Measurements from ENCODE around the gene TACR1. TPM values are rescaled to one million over a fixed set of nuclear protein-coding genes. Genes with fewer than 3 reads are reported as not detected.
"Not testable (repeated sequence)": the region's sequence is repeated elsewhere in the genome, so short reads cannot be mapped to it uniquely, and the experiment has no call there.

TACR1 gene
- total RNA-seq, 1 experiment from 2014 or later: not detected

- H3K4me2 ChIP-seq: no peak overlapping the region
- H2AFZ ChIP-seq: no peak overlapping the region
- no peaks in the 10 kb centered on the region for H3K27me3 ChIP-seq (ENCODE audit: insufficient read depth, low read depth)
- no peaks in the 10 kb centered on the region for H3K4me1 ChIP-seq (replicated peaks; ENCODE audit: insufficient read depth)
- no peak overlapping the region for H3K4me3 ChIP-seq
- ChIA-PET CTCF (no interaction called here), POLR2A (ENCODE audit: unreplicated experiment) (no interaction called here)
- no peaks in the 10 kb centered on the region for H4K20me1 ChIP-seq (ENCODE audit: insufficient read depth)
- TF ChIP-seq CTCF (conservative IDR thresholded peaks at IDR 0.05) (no peak), EZH2 (IDR thresholded peaks at IDR 0.05; ENCODE audit: low read depth) (no peak)
- H3F3A ChIP-seq (ENCODE audit: insufficient read depth, low read depth): no peaks in the 10 kb centered on the region
- no peak overlapping the region for H3K27ac ChIP-seq
- H3K36me3 ChIP-seq (ENCODE audit: low read depth): no peaks in the 10 kb centered on the region
- no peaks in the 10 kb centered on the region for H3K9me2 ChIP-seq (ENCODE audit: insufficient read depth)
- no peak for DNase-seq
- BruUV-seq (replicated peaks): no TSS peak
- H3K9me3 ChIP-seq (ENCODE audit: insufficient read depth, low read depth): no peaks in the 10 kb centered on the region
- intact Hi-C loops (cut with micrococcal nuclease; ENCODE audit: unreplicated experiment): no loop called here
- H3K79me2 ChIP-seq (ENCODE audit: low read depth): no peaks in the 10 kb centered on the region
These were observed 25.6 kb downstream of the TACR1 start for GRCh38 chr2:75173740-75174139.

DNA sequence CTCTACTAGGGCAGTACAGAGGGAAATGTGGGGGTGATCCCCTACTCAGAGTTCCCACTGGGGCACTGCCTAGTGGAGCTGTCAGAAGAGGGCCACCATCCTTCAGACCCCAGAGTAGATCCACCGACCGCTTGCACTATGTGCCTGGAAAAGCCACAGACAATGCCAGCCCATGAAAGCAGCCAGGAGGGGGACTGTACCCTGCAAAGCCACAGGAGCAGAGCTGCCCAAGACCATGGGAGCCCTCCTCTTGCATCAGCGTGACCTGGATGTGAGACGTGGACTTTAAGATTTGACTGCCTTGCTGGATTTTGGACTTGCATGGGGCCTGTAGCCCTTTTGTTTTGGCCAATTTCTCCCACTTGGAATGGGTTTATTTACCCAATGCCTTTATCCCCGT lies 27.9 kb downstream of the TACR1 start:
- H3F3A ChIP-seq (ENCODE audit: insufficient read depth, low read depth); H3K27ac ChIP-seq; H3K36me3 ChIP-seq (ENCODE audit: low read depth); H4K20me1 ChIP-seq (ENCODE audit: insufficient read depth); H3K9me2 ChIP-seq (ENCODE audit: insufficient read depth); H3K4me3 ChIP-seq; H3K79me2 ChIP-seq (ENCODE audit: low read depth); BruUV-seq (replicated peaks); H3K27me3 ChIP-seq (ENCODE audit: insufficient read depth, low read depth); H3K4me1 ChIP-seq (replicated peaks; ENCODE audit: insufficient read depth); H3K4me2 ChIP-seq; POLR2A ChIA-PET (ENCODE audit: unreplicated experiment); H2AFZ ChIP-seq; DNase-seq; CTCF ChIA-PET; intact Hi-C loops (cut with micrococcal nuclease; ENCODE audit: unreplicated experiment); H3K9me3 ChIP-seq (ENCODE audit: insufficient read depth, low read depth): not testable (repeated sequence)

DNA sequence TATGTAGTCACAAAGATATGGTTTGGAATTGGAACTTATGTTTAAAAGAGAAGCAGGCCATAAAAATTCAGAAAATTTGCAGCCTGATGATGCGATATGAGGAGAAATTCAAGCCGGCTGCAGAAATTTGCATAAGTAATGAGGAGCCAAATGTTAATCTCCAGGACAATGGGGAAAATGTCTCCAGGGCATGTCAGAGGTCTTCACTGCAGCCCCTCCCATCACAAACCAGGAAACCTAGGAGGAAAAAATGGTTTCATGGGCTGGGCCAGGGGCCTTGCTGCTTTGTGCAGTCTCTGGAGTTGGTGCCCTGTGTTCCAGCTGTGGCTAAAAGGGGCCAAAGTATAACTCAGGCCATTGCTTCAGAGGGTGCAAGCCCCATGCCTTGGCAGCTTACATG lies 28.4 kb downstream of the TACR1 start:
- no peak overlapping the region for H2AFZ ChIP-seq
- TF ChIP-seq EZH2 (IDR thresholded peaks at IDR 0.05; ENCODE audit: low read depth) (no peak), CTCF (conservative IDR thresholded peaks at IDR 0.05) (no peak)
- no peak overlapping the region for H3K27ac ChIP-seq
- no peaks in the 10 kb centered on the region for H3F3A ChIP-seq (ENCODE audit: insufficient read depth, low read depth)
- intact Hi-C loops (cut with micrococcal nuclease; ENCODE audit: unreplicated experiment): no loop called here
- ChIA-PET CTCF (no interaction called here), POLR2A (ENCODE audit: unreplicated experiment) (no interaction called here)
- H3K79me2 ChIP-seq (ENCODE audit: low read depth): no peaks in the 10 kb centered on the region
- H3K36me3 ChIP-seq (ENCODE audit: low read depth): no peaks in the 10 kb centered on the region
- no peak for DNase-seq
- H3K9me3 ChIP-seq (ENCODE audit: insufficient read depth, low read depth): no peaks in the 10 kb centered on the region
- H3K27me3 ChIP-seq (ENCODE audit: insufficient read depth, low read depth): no peaks in the 10 kb centered on the region
- no peak overlapping the region for H3K4me2 ChIP-seq
- H3K4me1 ChIP-seq (replicated peaks; ENCODE audit: insufficient read depth): no peaks in the 10 kb centered on the region
- H3K4me3 ChIP-seq: no peak overlapping the region
- no TSS peak for BruUV-seq (replicated peaks)
- H4K20me1 ChIP-seq (ENCODE audit: insufficient read depth): no peaks in the 10 kb centered on the region
- no peaks in the 10 kb centered on the region for H3K9me2 ChIP-seq (ENCODE audit: insufficient read depth)

GRCh38 chr2:75168186-75168585 lies 31.1 kb downstream of the TACR1 start:
- H3K9me2 ChIP-seq (ENCODE audit: insufficient read depth): no peaks in the 10 kb centered on the region
- no peaks in the 10 kb centered on the region for H3K79me2 ChIP-seq (ENCODE audit: low read depth)
- no TSS peak for BruUV-seq (replicated peaks)
- no peak overlapping the region for H3K4me3 ChIP-seq
- no peak overlapping the region for H2AFZ ChIP-seq
- H3K9me3 ChIP-seq (ENCODE audit: insufficient read depth, low read depth): no peaks in the 10 kb centered on the region
- ChIA-PET CTCF (no interaction called here), POLR2A (ENCODE audit: unreplicated experiment) (no interaction called here)
- no peaks in the 10 kb centered on the region for H4K20me1 ChIP-seq (ENCODE audit: insufficient read depth)
- intact Hi-C loops (cut with micrococcal nuclease; ENCODE audit: unreplicated experiment): no loop called here
- H3K27ac ChIP-seq: no peak overlapping the region
- TF ChIP-seq CTCF (conservative IDR thresholded peaks at IDR 0.05): no peak
- no peaks in the 10 kb centered on the region for H3K36me3 ChIP-seq (ENCODE audit: low read depth)
- no peaks in the 10 kb centered on the region for H3K27me3 ChIP-seq (ENCODE audit: insufficient read depth, low read depth)
- no peak overlapping the region for H3K4me2 ChIP-seq
- H3F3A ChIP-seq (ENCODE audit: insufficient read depth, low read depth): no peaks in the 10 kb centered on the region
- H3K4me1 ChIP-seq (replicated peaks; ENCODE audit: insufficient read depth): no peaks in the 10 kb centered on the region
- DNase-seq: no peak
